PFSK-1 (cell line): ENCODE results near the gene PROX2.

Source experiments
- POLR2AphosphoS5 ChIP-seq: IDR thresholded peaks from 2 replicates; pipeline ENCODE4 v1.6.1; 2012; ENCODE audit warnings: low read depth, mild to moderate bottlenecking, control low read depth, low read length, moderate library complexity
- TAF1 ChIP-seq: IDR thresholded peaks from 2 replicates; pipeline ENCODE4 v1.6.1; 2012; ENCODE audit warnings: low read length, control low read depth, borderline replicate concordance; ENCODE audit not compliant: insufficient read depth

- TF ChIP-seq TAF1 (no peak), POLR2AphosphoS5 (no peak)
Measured at GRCh38 chr14:74863274-74863673, 12.7 kb downstream of the PROX2 start.
